ENCODE data around the gene KRT14.
"Not testable (repeated sequence)": the region's sequence is repeated elsewhere in the genome, so short reads cannot be mapped to it uniquely, and the experiment has no call there.

DNA sequence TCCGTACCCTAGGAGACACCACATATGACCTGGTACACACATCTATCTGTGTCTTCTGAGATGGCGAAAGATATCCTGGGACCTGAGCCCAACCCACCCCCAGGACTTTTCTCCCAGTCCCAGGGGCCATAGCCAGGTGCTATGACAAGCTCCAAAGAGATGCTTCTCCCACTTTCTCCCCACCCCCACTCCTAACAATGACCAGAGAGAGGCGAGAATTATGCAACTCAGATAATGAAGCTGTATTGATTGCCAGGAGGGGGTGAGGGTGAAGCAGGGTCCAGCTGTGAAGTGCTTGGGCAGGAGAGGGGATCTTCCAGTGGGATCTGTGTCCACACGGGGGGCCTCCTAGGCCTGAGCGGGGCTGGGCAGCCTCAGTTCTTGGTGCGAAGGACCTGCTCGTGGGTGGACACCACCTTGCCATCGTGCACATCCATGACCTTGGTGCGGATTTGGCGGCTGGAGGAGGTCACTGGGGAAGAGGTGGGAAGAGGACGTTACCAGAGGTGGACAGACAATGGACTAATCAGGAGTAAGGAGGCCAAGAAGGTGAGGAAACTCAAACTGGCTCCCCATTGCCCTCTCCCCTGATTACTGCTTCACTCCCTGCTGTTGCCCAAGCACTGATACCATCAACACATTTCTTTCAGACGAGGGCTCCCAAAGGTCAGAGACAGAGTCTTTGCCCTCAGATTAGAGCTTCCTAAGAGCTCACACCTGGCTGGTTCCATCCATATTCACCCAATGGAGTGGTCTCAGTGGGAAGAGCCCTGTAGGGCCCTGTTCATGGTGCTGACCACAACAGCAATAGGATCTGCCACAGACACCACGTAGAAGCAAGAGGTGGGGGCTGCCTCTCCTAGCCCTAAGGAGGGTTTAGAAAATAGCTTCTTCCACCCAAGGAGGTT is 4.4 kb downstream of the KRT14 start:
- TF ChIP-seq EZH2 (IDR thresholded peaks at IDR 0.05; ENCODE audit: borderline replicate concordance, low read length), result not testable (repeated sequence)
- TF ChIP-seq, protein P1, sequence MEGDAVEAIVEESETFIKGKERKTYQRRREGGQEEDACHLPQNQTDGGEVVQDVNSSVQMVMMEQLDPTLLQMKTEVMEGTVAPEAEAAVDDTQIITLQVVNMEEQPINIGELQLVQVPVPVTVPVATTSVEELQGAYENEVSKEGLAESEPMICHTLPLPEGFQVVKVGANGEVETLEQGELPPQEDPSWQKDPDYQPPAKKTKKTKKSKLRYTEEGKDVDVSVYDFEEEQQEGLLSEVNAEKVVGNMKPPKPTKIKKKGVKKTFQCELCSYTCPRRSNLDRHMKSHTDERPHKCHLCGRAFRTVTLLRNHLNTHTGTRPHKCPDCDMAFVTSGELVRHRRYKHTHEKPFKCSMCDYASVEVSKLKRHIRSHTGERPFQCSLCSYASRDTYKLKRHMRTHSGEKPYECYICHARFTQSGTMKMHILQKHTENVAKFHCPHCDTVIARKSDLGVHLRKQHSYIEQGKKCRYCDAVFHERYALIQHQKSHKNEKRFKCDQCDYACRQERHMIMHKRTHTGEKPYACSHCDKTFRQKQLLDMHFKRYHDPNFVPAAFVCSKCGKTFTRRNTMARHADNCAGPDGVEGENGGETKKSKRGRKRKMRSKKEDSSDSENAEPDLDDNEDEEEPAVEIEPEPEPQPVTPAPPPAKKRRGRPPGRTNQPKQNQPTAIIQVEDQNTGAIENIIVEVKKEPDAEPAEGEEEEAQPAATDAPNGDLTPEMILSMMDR (IDR thresholded peaks at IDR 0.05; ENCODE audit: low read length), result not testable (repeated sequence)

All from OCI-LY1 (cell line).